ENCODE data around the gene PTPN11.

Gene PTPN11

GRCh38 chr12:112466835-112467234, 48.1 kb downstream of the PTPN11 start:
- peaks cover 38% of the 10 kb centered on the region for H3K36me3 ChIP-seq (ENCODE audit: insufficient read depth, low read length)
- no peak overlapping the region for H3K4me2 ChIP-seq (ENCODE audit: insufficient read depth, low read length)
- DNase-seq, result no peak
- no peak overlapping the region for H2AFZ ChIP-seq (ENCODE audit: low read depth, low read length)
- H3K27ac ChIP-seq (ENCODE audit: low read length), result no peak overlapping the region
- 0 out of 2 replicates have a peak, but pooled peaks cover 6% of the 10 kb centered on the region for H4K20me1 ChIP-seq (ENCODE audit: insufficient read depth, low read length)
- TF ChIP-seq EZH2 (IDR thresholded peaks at IDR 0.05; ENCODE audit: borderline replicate concordance, low read depth, low read length, severe bottlenecking), result no peak
- no peak for TF ChIP-seq CTCF (IDR thresholded peaks at IDR 0.05; ENCODE audit: borderline replicate concordance, extremely low read depth, low read length, poor library complexity, severe bottlenecking)
- no peak overlapping the region for H3K4me3 ChIP-seq (ENCODE audit: low read depth in 1 of 2, low read length in 2 of 2)
- no peaks in the 10 kb centered on the region for H3K9me3 ChIP-seq (ENCODE audit: insufficient read depth, low read length, severe bottlenecking)
- peaks cover 4% of the 10 kb centered on the region for H3K79me2 ChIP-seq (ENCODE audit: insufficient read depth, low read length)
- H3K27me3 ChIP-seq (ENCODE audit: insufficient read depth, low read length, poor library complexity), result no peaks in the 10 kb centered on the region
- no peaks in the 10 kb centered on the region for H3K4me1 ChIP-seq (ENCODE audit: insufficient read depth, low read length)
- ATAC-seq (ENCODE audit: insufficient read depth, low read depth), result no peak
- H3K9ac ChIP-seq (ENCODE audit: low read depth, low read length), result no peak overlapping the region

GRCh38 chr12:112468046-112468445, 49.3 kb downstream of the PTPN11 start:
- no peaks in the 10 kb centered on the region for H3K4me1 ChIP-seq (ENCODE audit: insufficient read depth, low read length)
- peaks cover 49% of the 10 kb centered on the region for H3K36me3 ChIP-seq (ENCODE audit: insufficient read depth, low read length)
- no peak overlapping the region for H3K4me2 ChIP-seq (ENCODE audit: insufficient read depth, low read length)
- peaks cover 4% of the 10 kb centered on the region for H3K79me2 ChIP-seq (ENCODE audit: insufficient read depth, low read length)
- DNase-seq (no peak), ATAC-seq (ENCODE audit: insufficient read depth, low read depth) (no peak)
- no peaks in the 10 kb centered on the region for H3K27me3 ChIP-seq (ENCODE audit: insufficient read depth, low read length, poor library complexity)
- TF ChIP-seq CTCF (IDR thresholded peaks at IDR 0.05; ENCODE audit: borderline replicate concordance, extremely low read depth, low read length, poor library complexity, severe bottlenecking), result no peak
- TF ChIP-seq EZH2 (IDR thresholded peaks at IDR 0.05; ENCODE audit: borderline replicate concordance, low read depth, low read length, severe bottlenecking), result no peak
- no peak overlapping the region for H3K4me3 ChIP-seq (ENCODE audit: low read depth in 1 of 2, low read length in 2 of 2)
- H3K9me3 ChIP-seq (ENCODE audit: insufficient read depth, low read length, severe bottlenecking), result no peaks in the 10 kb centered on the region
- H2AFZ ChIP-seq (ENCODE audit: low read depth, low read length), result no peak overlapping the region
- no peak overlapping the region for H3K27ac ChIP-seq (ENCODE audit: low read length)
- H3K9ac ChIP-seq (ENCODE audit: low read depth, low read length), result no peak overlapping the region
- 0 out of 2 replicates have a peak, but pooled peaks cover 7% of the 10 kb centered on the region for H4K20me1 ChIP-seq (ENCODE audit: insufficient read depth, low read length)

GRCh38 chr12:112473056-112473455, 54.3 kb downstream of the PTPN11 start:
- H4K20me1 ChIP-seq (ENCODE audit: insufficient read depth, low read length), result peaks cover 7% of the 10 kb centered on the region; the same call in 1 of the 2 replicates
- H3K36me3 ChIP-seq (ENCODE audit: insufficient read depth, low read length), result peaks cover 79% of the 10 kb centered on the region
- H3K27me3 ChIP-seq (ENCODE audit: insufficient read depth, low read length, poor library complexity), result no peaks in the 10 kb centered on the region
- H3K4me1 ChIP-seq (ENCODE audit: insufficient read depth, low read length), result no peaks in the 10 kb centered on the region
- no peak overlapping the region for H3K4me2 ChIP-seq (ENCODE audit: insufficient read depth, low read length)
- no peaks in the 10 kb centered on the region for H3K9me3 ChIP-seq (ENCODE audit: insufficient read depth, low read length, severe bottlenecking)
- H3K9ac ChIP-seq (ENCODE audit: low read depth, low read length), result no peak overlapping the region
- ATAC-seq (ENCODE audit: insufficient read depth, low read depth), result no peak
- no peak overlapping the region for H3K4me3 ChIP-seq (ENCODE audit: low read depth in 1 of 2, low read length in 2 of 2)
- no peak overlapping the region for H2AFZ ChIP-seq (ENCODE audit: low read depth, low read length)
- TF ChIP-seq EZH2 (IDR thresholded peaks at IDR 0.05; ENCODE audit: borderline replicate concordance, low read depth, low read length, severe bottlenecking) (no peak), CTCF (IDR thresholded peaks at IDR 0.05; ENCODE audit: borderline replicate concordance, extremely low read depth, low read length, poor library complexity, severe bottlenecking) (peak; percentile 40)
- H3K27ac ChIP-seq (ENCODE audit: low read length), result no peak overlapping the region
- no peak for DNase-seq
- no peaks in the 10 kb centered on the region for H3K79me2 ChIP-seq (ENCODE audit: insufficient read depth, low read length)

GRCh38 chr12:112479413-112479812, 60.7 kb downstream of the PTPN11 start:
- ATAC-seq (ENCODE audit: insufficient read depth, low read depth) (no peak), DNase-seq (no peak)
- no peak overlapping the region for H3K4me3 ChIP-seq (ENCODE audit: low read depth in 1 of 2, low read length in 2 of 2)
- no peak overlapping the region for H3K9ac ChIP-seq (ENCODE audit: low read depth, low read length)
- no peaks in the 10 kb centered on the region for H3K27me3 ChIP-seq (ENCODE audit: insufficient read depth, low read length, poor library complexity)
- no peaks in the 10 kb centered on the region; the same call in 1 of the 2 replicates for H4K20me1 ChIP-seq (ENCODE audit: insufficient read depth, low read length)
- no peak overlapping the region for H2AFZ ChIP-seq (ENCODE audit: low read depth, low read length)
- no peak overlapping the region for H3K4me2 ChIP-seq (ENCODE audit: insufficient read depth, low read length)
- H3K9me3 ChIP-seq (ENCODE audit: insufficient read depth, low read length, severe bottlenecking), result no peaks in the 10 kb centered on the region
- H3K4me1 ChIP-seq (ENCODE audit: insufficient read depth, low read length), result no peaks in the 10 kb centered on the region
- peaks cover 99% of the 10 kb centered on the region for H3K36me3 ChIP-seq (ENCODE audit: insufficient read depth, low read length)
- TF ChIP-seq EZH2 (IDR thresholded peaks at IDR 0.05; ENCODE audit: borderline replicate concordance, low read depth, low read length, severe bottlenecking), result no peak
- no peak for TF ChIP-seq CTCF (IDR thresholded peaks at IDR 0.05; ENCODE audit: borderline replicate concordance, extremely low read depth, low read length, poor library complexity, severe bottlenecking)
- no peaks in the 10 kb centered on the region for H3K79me2 ChIP-seq (ENCODE audit: insufficient read depth, low read length)
- no peak overlapping the region for H3K27ac ChIP-seq (ENCODE audit: low read length)

All from DND-41 (cell line).